Left lung (tissue), 10 donors: Measurements from ENCODE around the gene AJAP1. TPM values are rescaled to one million over a fixed set of nuclear protein-coding genes. Genes with fewer than 3 reads are reported as not detected.
A peak's percentile ranks its signal among the peaks of the same experiment; 100 is the strongest.

ENCODE experiments used
- ATAC-seq: fragments of 200-7000 bp; cut with Tn5 transposase; one replicate; pipeline ENCODE4 v1.9.1; 2020; ENCODE audit warnings: moderate library complexity
- DNase-seq, 4 donors: peaks; one replicate each; pipeline ENCODE4 v3.0.0-alpha.2; 2013 to 2020
- H3K27ac ChIP-seq, 2 donors: fragments of 200-600 bp; sonication (generic) in 1 of 2; one replicate each; pipeline versions ENCODE4 v1.5.0 to v1.8.0; 2020 to 2021
- H3K27me3 ChIP-seq, 2 donors: fragments of 200-600 bp; sonication (generic) in 1 of 2; one replicate each; pipeline versions ENCODE4 v1.5.0 to v1.8.0; 2020 to 2021
- H3K36me3 ChIP-seq, 2 donors: fragments of 200-600 bp; sonication (generic) in 1 of 2; one replicate each; pipeline versions ENCODE4 v1.5.0 to v1.8.0; 2020 to 2021
- H3K4me1 ChIP-seq, 2 donors: fragments of 200-600 bp; one replicate each; pipeline ENCODE4 v1.8.0; 2021
- H3K4me3 ChIP-seq, 2 donors: fragments of 200-600 bp; sonication (generic) in 1 of 2; one replicate each; pipeline versions ENCODE4 v1.5.0 to v1.8.0; 2020 to 2021; ENCODE audit warnings: mild to moderate bottlenecking in 1 of 2
- H3K9me3 ChIP-seq, 2 donors: fragments of 200-600 bp; sonication (generic) in 1 of 2; one replicate each; pipeline versions ENCODE4 v1.5.0 to v1.8.0; 2020 to 2021
- CTCF ChIP-seq, 2 donors: fragments of 200-600 bp; sonication (generic) in 1 of 2; IDR thresholded peaks; one replicate each; pipeline versions ENCODE4 v1.5.0 to v1.8.0; 2021; ENCODE audit warnings: antibody characterized with exemption in 2 of 2
- intact Hi-C, 2 donors: fragments of 100-400 bp; cut with DNase I; formaldehyde crosslinking; loops; one replicate each; pipeline versions ENCODE4 v1.11.2 to v1.14.2; 2022
- polyA plus RNA-seq, 6 donors: library from polyadenylated mRNA; unstranded; fragments of 120-200 nt; gene quantifications; one replicate each; pipeline ENCODE4 v1.2.1, GENCODE V29; 2013; ENCODE audit not compliant: insufficient read length in 6 of 6
- total RNA-seq, 2 donors: library from RNA; stranded (reverse); fragmentation: NEBNext Ultra II Directional; extraction: Animal tissue kit (Norgen Biotek cat#: 25700); gene quantifications; one replicate each; pipeline ENCODE4 v1.2.1, GENCODE V29; 2021
- donor health status: DM: no; HTN: yes; CAD: no.
- donor health status: DM: no; HTN: no; CAD: no.

Gene AJAP1
- total and polyA plus RNA-seq, 8 donors: 0.06 to 0.79 (median 0.20) TPM

GRCh38 chr1:4673494-4673893 is 19.1 kb downstream of the AJAP1 start:
- H3K27ac ChIP-seq: no peak overlapping the region
- TF ChIP-seq CTCF (IDR thresholded peaks at IDR 0.05): no peak
- ATAC-seq: no peak

GRCh38 chr1:4674117-4674516 is 19.7 kb downstream of the AJAP1 start:
- Histone ChIP-seq H3K9me3 (peaks cover 0 to 15% of the 10 kb centered on the region in 2 donors), H3K4me1 (no peaks in the 10 kb centered on the region), H3K27me3 (peaks cover 0 to 9% of the 10 kb centered on the region in 2 donors), H3K36me3 (no peaks in the 10 kb centered on the region), H3K27ac (no peak overlapping the region), H3K4me3 (no peak overlapping the region)
- DNase-seq: peak in 1 of 4 donors; percentile 4
- ATAC-seq: no peak
- intact Hi-C loops: no loop called here
- no peak for TF ChIP-seq CTCF (IDR thresholded peaks at IDR 0.05)

More at GRCh38 chr1:4673494-4673893, 19.1 kb downstream of the AJAP1 start:
- no peaks in the 10 kb centered on the region for H3K36me3 ChIP-seq
- H3K27me3 ChIP-seq: peaks cover 0 to 9% of the 10 kb centered on the region in 2 donors
- no peak overlapping the region for H3K4me3 ChIP-seq
- H3K4me1 ChIP-seq: no peaks in the 10 kb centered on the region
- intact Hi-C loops: no loop called here
- peak in 1 of 4 donors; percentile 9 for DNase-seq
- H3K9me3 ChIP-seq: peaks cover 0 to 10% of the 10 kb centered on the region in 2 donors

DNA sequence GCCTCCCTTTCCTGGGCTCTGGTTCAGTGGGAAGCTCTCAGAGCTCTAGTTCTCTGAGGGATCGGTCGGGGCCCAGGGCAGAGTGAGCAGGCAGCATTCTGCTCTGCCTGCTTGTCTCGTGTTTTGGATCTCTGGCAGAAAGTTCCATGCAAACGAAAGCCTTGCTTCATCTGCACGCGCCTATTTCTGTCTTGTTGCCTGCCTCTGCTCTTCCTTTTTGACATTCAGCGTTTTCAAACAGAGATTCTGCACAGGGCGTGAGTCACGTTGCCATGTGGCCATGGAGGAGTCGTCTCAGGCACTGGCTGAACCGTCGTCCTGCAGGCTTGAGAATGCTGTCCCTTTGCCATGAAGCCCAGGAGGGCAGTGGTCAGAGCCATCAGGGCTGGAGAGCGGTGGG is 20.3 kb downstream of the AJAP1 start:
- no peak overlapping the region for H3K4me3 ChIP-seq
- H3K27ac ChIP-seq: no peak overlapping the region
- intact Hi-C loops: no loop called here
- no peaks in the 10 kb centered on the region for H3K36me3 ChIP-seq
- no peak for TF ChIP-seq CTCF (IDR thresholded peaks at IDR 0.05)
- peaks cover 0 to 19% of the 10 kb centered on the region in 2 donors for H3K9me3 ChIP-seq
- DNase-seq: peak in 1 of 4 donors; percentile 34
- ATAC-seq: no peak
- H3K4me1 ChIP-seq: no peaks in the 10 kb centered on the region
- peaks cover 0 to 9% of the 10 kb centered on the region in 2 donors for H3K27me3 ChIP-seq

DNA sequence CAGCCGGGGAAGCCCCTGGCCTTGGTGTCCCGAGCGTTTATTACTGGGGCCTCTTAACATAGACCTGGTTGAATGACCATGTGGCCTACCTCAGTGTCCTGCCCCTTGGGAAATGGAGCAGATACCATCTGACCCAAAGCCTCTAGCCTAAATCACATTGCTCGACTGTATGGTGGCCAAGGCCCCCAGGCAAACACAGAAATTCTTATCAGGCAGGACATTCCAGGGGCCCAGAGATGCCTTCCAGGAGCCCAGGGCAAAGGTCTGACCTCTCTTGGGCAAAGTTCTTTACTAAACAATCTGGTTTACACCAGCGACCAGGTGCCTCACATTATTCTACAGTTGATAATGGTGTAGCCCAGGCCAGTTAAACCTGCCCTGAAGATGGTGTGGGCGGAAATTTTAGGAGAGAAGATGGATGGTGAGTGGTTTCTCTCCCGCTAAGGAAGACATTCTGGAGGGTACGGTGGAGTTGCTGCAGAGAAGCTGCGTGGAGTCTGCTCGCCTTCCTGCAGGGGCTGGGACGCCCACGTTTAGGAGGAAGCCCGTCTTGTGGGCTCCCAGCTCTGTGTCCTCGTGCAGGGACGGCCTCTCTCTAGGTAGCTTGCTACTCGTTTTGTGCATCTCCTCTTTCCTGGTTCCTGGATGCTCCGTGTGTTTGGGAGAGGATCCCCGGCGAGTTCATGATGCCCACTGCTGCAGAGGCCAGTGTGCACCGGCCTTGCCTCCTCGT is 21.2 kb downstream of the AJAP1 start:
- Histone ChIP-seq H3K4me3 (no peak overlapping the region), H3K9me3 (peaks cover 0 to 28% of the 10 kb centered on the region in 2 donors), H3K27ac (no peak overlapping the region), H3K27me3 (peaks cover 0 to 9% of the 10 kb centered on the region in 2 donors), H3K36me3 (no peaks in the 10 kb centered on the region), H3K4me1 (no peaks in the 10 kb centered on the region)
- DNase-seq: peak in 1 of 4 donors; percentile 54
- no peak for TF ChIP-seq CTCF (IDR thresholded peaks at IDR 0.05)
- intact Hi-C loops: no loop called here
- ATAC-seq: no peak

DNA sequence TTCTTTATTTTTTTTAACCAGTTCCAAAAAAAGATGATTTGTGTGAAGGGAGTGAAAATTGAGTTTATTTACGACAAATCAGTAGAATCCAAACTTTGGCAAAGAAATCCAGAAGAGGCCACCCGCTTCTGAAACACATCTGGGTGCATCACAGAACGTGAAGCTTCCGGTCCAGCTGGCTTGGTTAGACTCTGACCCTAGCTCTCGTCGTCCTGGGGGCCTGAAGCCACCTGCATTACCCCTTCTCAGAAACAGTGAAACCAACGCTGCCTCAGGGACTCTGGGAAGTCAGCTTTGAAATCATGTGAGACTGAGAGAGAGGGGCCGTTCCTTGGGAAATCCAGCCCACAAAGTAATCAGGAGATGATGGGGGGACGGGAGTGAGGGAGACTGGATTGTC is 21.8 kb downstream of the AJAP1 start:
- ATAC-seq: no peak
- DNase-seq: no peak
- H3K9me3 ChIP-seq: peaks cover 0 to 29% of the 10 kb centered on the region in 2 donors
- H3K27ac ChIP-seq: no peak overlapping the region
- no peak for TF ChIP-seq CTCF (IDR thresholded peaks at IDR 0.05)
- H3K4me3 ChIP-seq: no peak overlapping the region
- no peaks in the 10 kb centered on the region for H3K36me3 ChIP-seq
- H3K27me3 ChIP-seq: peaks cover 0 to 13% of the 10 kb centered on the region in 2 donors
- no peaks in the 10 kb centered on the region for H3K4me1 ChIP-seq
- intact Hi-C loops: no loop called here
